ENCODE data around the gene TEP1.

TEP1 gene

GRCh38 chr14:20427231-20428009 is 14.1 kb upstream of the TEP1 start:
- Histone ChIP-seq H3K4me2 (ENCODE audit: low read length) (peak overlapping the region; percentile 13), H3K9ac (ENCODE audit: low read depth, low read length) (no peak overlapping the region), H3K4me1 (ENCODE audit: control insufficient read depth, insufficient read depth, low read length) (peaks cover 9% of the 10 kb centered on the region), H3K36me3 (ENCODE audit: insufficient read depth, low read length) (no peaks in the 10 kb centered on the region), H3K4me3 (ENCODE audit: low read length) (no peak overlapping the region), H3K27me3 (ENCODE audit: control insufficient read depth, insufficient read depth, low read length) (peaks cover 5% of the 10 kb centered on the region), H3K9me3 (replicated peaks; ENCODE audit: low read length) (no peaks in the 10 kb centered on the region)

- Histone ChIP-seq H3K4me2 (ENCODE audit: low read length) (no peak overlapping the region), H3K4me3 (ENCODE audit: low read length) (no peak overlapping the region), H3K36me3 (ENCODE audit: insufficient read depth, low read length) (no peaks in the 10 kb centered on the region), H3K9ac (ENCODE audit: low read depth, low read length) (no peak overlapping the region), H3K9me3 (replicated peaks; ENCODE audit: low read length) (no peaks in the 10 kb centered on the region), H3K27me3 (ENCODE audit: control insufficient read depth, insufficient read depth, low read length) (peaks cover 5% of the 10 kb centered on the region), H3K4me1 (ENCODE audit: control insufficient read depth, insufficient read depth, low read length) (peaks cover 4% of the 10 kb centered on the region)
Observed at GRCh38 chr14:20424851-20425250, 11.6 kb upstream of the TEP1 start.

GRCh38 chr14:20422886-20423285 is 9.6 kb upstream of the TEP1 start:
- Histone ChIP-seq H3K27me3 (ENCODE audit: control insufficient read depth, insufficient read depth, low read length) (peaks cover 5% of the 10 kb centered on the region), H3K4me2 (ENCODE audit: low read length) (no peak overlapping the region), H3K9me3 (replicated peaks; ENCODE audit: low read length) (no peaks in the 10 kb centered on the region), H3K4me3 (ENCODE audit: low read length) (no peak overlapping the region), H3K4me1 (ENCODE audit: control insufficient read depth, insufficient read depth, low read length) (peaks cover 4% of the 10 kb centered on the region), H3K36me3 (ENCODE audit: insufficient read depth, low read length) (no peaks in the 10 kb centered on the region), H3K9ac (ENCODE audit: low read depth, low read length) (no peak overlapping the region)

- H3K9me3 ChIP-seq (replicated peaks; ENCODE audit: low read length), result no peaks in the 10 kb centered on the region
- H3K4me3 ChIP-seq (ENCODE audit: low read length), result no peak overlapping the region
- no peak overlapping the region for H3K9ac ChIP-seq (ENCODE audit: low read depth, low read length)
- peaks cover 5% of the 10 kb centered on the region for H3K27me3 ChIP-seq (ENCODE audit: control insufficient read depth, insufficient read depth, low read length)
- no peak overlapping the region for H3K4me2 ChIP-seq (ENCODE audit: low read length)
- H3K4me1 ChIP-seq (ENCODE audit: control insufficient read depth, insufficient read depth, low read length), result no peaks in the 10 kb centered on the region
- H3K36me3 ChIP-seq (ENCODE audit: insufficient read depth, low read length), result no peaks in the 10 kb centered on the region
Observed at GRCh38 chr14:20421267-20421666, 8.0 kb upstream of the TEP1 start.

GRCh38 chr14:20419419-20419818 is 6.1 kb upstream of the TEP1 start:
- no peaks in the 10 kb centered on the region for H3K9me3 ChIP-seq (replicated peaks; ENCODE audit: low read length)
- H3K36me3 ChIP-seq (ENCODE audit: insufficient read depth, low read length), result no peaks in the 10 kb centered on the region
- no peak overlapping the region for H3K4me3 ChIP-seq (ENCODE audit: low read length)
- no peak overlapping the region for H3K9ac ChIP-seq (ENCODE audit: low read depth, low read length)
- H3K4me2 ChIP-seq (ENCODE audit: low read length), result no peak overlapping the region
- H3K4me1 ChIP-seq (ENCODE audit: control insufficient read depth, insufficient read depth, low read length), result no peaks in the 10 kb centered on the region
- H3K27me3 ChIP-seq (ENCODE audit: control insufficient read depth, insufficient read depth, low read length), result no peaks in the 10 kb centered on the region

- Histone ChIP-seq H3K9me3 (replicated peaks; ENCODE audit: low read length) (no peaks in the 10 kb centered on the region), H3K4me3 (ENCODE audit: low read length) (no peak overlapping the region), H3K36me3 (ENCODE audit: insufficient read depth, low read length) (no peaks in the 10 kb centered on the region), H3K27me3 (ENCODE audit: control insufficient read depth, insufficient read depth, low read length) (no peaks in the 10 kb centered on the region), H3K4me2 (ENCODE audit: low read length) (no peak overlapping the region), H3K4me1 (ENCODE audit: control insufficient read depth, insufficient read depth, low read length) (peaks cover 6% of the 10 kb centered on the region), H3K9ac (ENCODE audit: low read depth, low read length) (no peak overlapping the region)
Observed at GRCh38 chr14:20418501-20418909, 5.2 kb upstream of the TEP1 start.

GRCh38 chr14:20417250-20418186 is 4.2 kb upstream of the TEP1 start:
- peaks cover 6% of the 10 kb centered on the region for H3K4me1 ChIP-seq (ENCODE audit: control insufficient read depth, insufficient read depth, low read length)
- H3K36me3 ChIP-seq (ENCODE audit: insufficient read depth, low read length), result no peaks in the 10 kb centered on the region
- no peak overlapping the region for H3K4me3 ChIP-seq (ENCODE audit: low read length)
- H3K9me3 ChIP-seq (replicated peaks; ENCODE audit: low read length), result no peaks in the 10 kb centered on the region
- H3K27me3 ChIP-seq (ENCODE audit: control insufficient read depth, insufficient read depth, low read length), result no peaks in the 10 kb centered on the region
- H3K4me2 ChIP-seq (ENCODE audit: low read length), result no peak overlapping the region
- H3K9ac ChIP-seq (ENCODE audit: low read depth, low read length), result no peak overlapping the region

- H3K4me1 ChIP-seq (ENCODE audit: control insufficient read depth, insufficient read depth, low read length), result peaks cover 12% of the 10 kb centered on the region
- no peaks in the 10 kb centered on the region for H3K27me3 ChIP-seq (ENCODE audit: control insufficient read depth, insufficient read depth, low read length)
- H3K9ac ChIP-seq (ENCODE audit: low read depth, low read length), result peak overlapping the region; percentile 17
- no peak overlapping the region for H3K4me2 ChIP-seq (ENCODE audit: low read length)
- no peak overlapping the region for H3K4me3 ChIP-seq (ENCODE audit: low read length)
- no peaks in the 10 kb centered on the region for H3K36me3 ChIP-seq (ENCODE audit: insufficient read depth, low read length)
- no peaks in the 10 kb centered on the region for H3K9me3 ChIP-seq (replicated peaks; ENCODE audit: low read length)
Observed at GRCh38 chr14:20416223-20416622, 2.9 kb upstream of the TEP1 start.

GRCh38 chr14:20415782-20416206 is 2.5 kb upstream of the TEP1 start:
- Histone ChIP-seq H3K36me3 (ENCODE audit: insufficient read depth, low read length) (no peaks in the 10 kb centered on the region), H3K4me2 (ENCODE audit: low read length) (no peak overlapping the region), H3K27me3 (ENCODE audit: control insufficient read depth, insufficient read depth, low read length) (no peaks in the 10 kb centered on the region), H3K4me3 (ENCODE audit: low read length) (no peak overlapping the region), H3K9ac (ENCODE audit: low read depth, low read length) (peak overlapping the region; percentile 17), H3K4me1 (ENCODE audit: control insufficient read depth, insufficient read depth, low read length) (peaks cover 12% of the 10 kb centered on the region), H3K9me3 (replicated peaks; ENCODE audit: low read length) (no peaks in the 10 kb centered on the region)

GRCh38 chr14:20413744-20414082 is 412 bp upstream of the TEP1 start:
- peaks cover 20% of the 10 kb centered on the region for H3K4me1 ChIP-seq (ENCODE audit: control insufficient read depth, insufficient read depth, low read length)
- no peaks in the 10 kb centered on the region for H3K27me3 ChIP-seq (ENCODE audit: control insufficient read depth, insufficient read depth, low read length)
- no peaks in the 10 kb centered on the region for H3K9me3 ChIP-seq (replicated peaks; ENCODE audit: low read length)
- H3K36me3 ChIP-seq (ENCODE audit: insufficient read depth, low read length), result no peaks in the 10 kb centered on the region
- H3K9ac ChIP-seq (ENCODE audit: low read depth, low read length), result peak overlapping the region; percentile 97
- peak overlapping the region; percentile 92 for H3K4me2 ChIP-seq (ENCODE audit: low read length)
- H3K4me3 ChIP-seq (ENCODE audit: low read length), result peak overlapping the region; percentile 98

GRCh38 chr14:20412411-20412810 is 890 bp downstream of the TEP1 start:
- Histone ChIP-seq H3K9me3 (replicated peaks; ENCODE audit: low read length) (no peaks in the 10 kb centered on the region), H3K4me3 (ENCODE audit: low read length) (peak overlapping the region; percentile 98), H3K4me2 (ENCODE audit: low read length) (peak overlapping the region; percentile 92), H3K36me3 (ENCODE audit: insufficient read depth, low read length) (peaks cover 10% of the 10 kb centered on the region), H3K9ac (ENCODE audit: low read depth, low read length) (peak overlapping the region; percentile 97), H3K27me3 (ENCODE audit: control insufficient read depth, insufficient read depth, low read length) (no peaks in the 10 kb centered on the region), H3K4me1 (ENCODE audit: control insufficient read depth, insufficient read depth, low read length) (peaks cover 20% of the 10 kb centered on the region)

Measured in skeletal muscle satellite cell (primary cell).